AML-193 (cell line): Measurements from ENCODE around the gene ZNF195.
"Not testable (repeated sequence)": the region's sequence is repeated elsewhere in the genome, so short reads cannot be mapped to it uniquely, and the experiment has no call there.

Experiments
- DNase-seq, 2 experiments: peaks; one replicate each; lab custom pipeline; 2025; lab: John Stamatoyannopoulos, UW

ZNF195 gene

GRCh38 chr11:3402181-3402860, 23.4 kb upstream of the ZNF195 start:
- not testable (repeated sequence) for DNase-seq

- not testable (repeated sequence) for DNase-seq
Measured at GRCh38 chr11:3401052-3401451, 22.1 kb upstream of the ZNF195 start.

- not testable (repeated sequence) for DNase-seq
Measured at GRCh38 chr11:3398509-3398908, 19.6 kb upstream of the ZNF195 start.

GRCh38 chr11:3398106-3398505, 19.2 kb upstream of the ZNF195 start:
- not testable (repeated sequence) for DNase-seq

GRCh38 chr11:3397210-3397609, 18.3 kb upstream of the ZNF195 start:
- not testable (repeated sequence) for DNase-seq

- DNase-seq = not testable (repeated sequence)
Measured at GRCh38 chr11:3395468-3395867, 16.5 kb upstream of the ZNF195 start.

GRCh38 chr11:3394956-3395355, 16.0 kb upstream of the ZNF195 start:
- DNase-seq = not testable (repeated sequence)

DNA sequence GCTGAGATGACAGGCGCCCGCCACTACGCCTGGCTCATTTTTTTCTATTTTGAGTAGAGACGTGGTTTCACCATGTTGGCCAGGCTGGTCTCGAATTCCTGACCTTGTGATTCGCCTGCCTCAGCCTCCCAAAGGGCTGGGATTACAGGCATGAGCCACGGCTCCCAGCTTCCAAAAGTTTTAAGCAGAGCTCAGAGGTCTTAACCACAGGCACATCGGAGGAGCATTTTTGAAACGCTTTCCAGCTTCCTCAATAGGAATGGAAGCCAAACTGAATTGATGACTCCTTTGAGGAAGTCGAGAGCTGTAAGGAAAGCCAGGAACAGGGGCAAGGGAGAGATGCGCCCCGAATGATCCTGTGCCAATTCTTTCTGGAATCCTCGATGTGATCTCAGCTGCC, 14.5 kb upstream of the ZNF195 start:
- DNase-seq = not testable (repeated sequence)

- no peak for DNase-seq
Measured at GRCh38 chr11:3382613-3383285, 3.8 kb upstream of the ZNF195 start.

GRCh38 chr11:3381794-3382193, 2.8 kb upstream of the ZNF195 start:
- no peak for DNase-seq

DNA sequence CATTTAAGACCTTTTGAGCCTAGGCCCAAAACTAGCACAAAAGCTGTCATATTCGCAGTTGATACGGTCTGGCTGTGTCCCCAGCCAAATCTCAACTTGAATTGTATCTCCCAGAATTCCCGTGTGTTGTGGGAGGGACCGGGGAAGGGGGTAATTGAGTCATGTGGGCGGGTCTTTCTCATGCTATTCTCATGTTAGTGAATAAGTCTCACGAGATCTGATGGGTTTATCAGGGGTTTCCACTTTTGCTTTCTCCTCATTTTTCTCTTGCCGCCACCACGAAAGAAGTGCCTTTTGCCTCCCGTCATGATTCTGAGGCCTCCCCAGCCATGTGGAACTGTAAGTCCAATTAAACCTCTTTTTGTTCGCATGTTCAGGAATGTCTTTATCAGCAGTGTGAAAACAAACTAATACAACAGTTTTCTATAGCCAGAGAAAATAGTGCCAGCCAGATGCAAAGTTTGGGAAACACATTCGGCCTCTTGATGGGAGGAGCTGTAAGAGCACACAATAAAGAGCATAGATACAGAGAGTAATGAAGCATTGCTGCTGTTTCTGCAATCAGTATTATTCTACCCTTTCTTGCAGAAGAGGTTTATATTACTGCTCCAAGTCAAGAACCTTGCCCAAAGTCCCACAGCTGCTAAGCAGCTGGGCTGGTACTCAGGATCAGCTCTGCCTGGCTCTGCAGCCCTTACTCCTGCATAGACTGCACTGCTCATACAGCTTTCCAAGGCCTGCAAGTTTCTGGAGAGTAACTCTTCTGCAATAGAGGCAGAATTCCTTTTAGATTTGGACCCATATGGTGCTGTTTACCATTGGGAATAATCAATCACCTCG, 2.0 kb upstream of the ZNF195 start:
- DNase-seq = no peak

GRCh38 chr11:3375552-3375951, 3.4 kb downstream of the ZNF195 start:
- no peak for DNase-seq

DNA sequence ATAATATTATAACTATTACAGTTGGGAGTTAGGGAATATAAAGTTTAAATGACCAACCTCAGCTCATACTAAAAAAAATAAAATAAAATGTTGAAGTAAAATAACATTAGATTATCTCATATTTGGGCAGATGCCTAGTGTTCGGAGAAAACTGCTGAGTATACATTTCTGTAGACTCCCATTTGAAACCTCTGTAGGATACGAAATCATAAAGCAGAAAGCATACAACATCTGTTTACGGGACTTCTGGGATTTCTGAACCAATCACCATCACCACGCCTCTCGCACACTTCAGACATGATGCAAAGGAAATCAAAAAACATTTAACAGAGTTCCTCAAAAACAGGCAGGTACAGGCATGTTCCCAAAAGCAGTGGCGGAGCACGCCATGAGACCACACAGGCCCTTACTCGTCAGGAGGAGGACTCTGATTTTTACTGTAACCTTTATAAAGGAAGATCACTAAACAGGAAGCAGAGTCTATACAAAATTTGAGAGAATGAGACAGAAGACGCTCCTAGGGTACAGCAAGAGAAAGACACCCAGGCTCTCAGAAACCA, 8.6 kb downstream of the ZNF195 start:
- DNase-seq = no peak

GRCh38 chr11:3369366-3369765, 9.6 kb downstream of the ZNF195 start:
- DNase-seq = no peak

DNA sequence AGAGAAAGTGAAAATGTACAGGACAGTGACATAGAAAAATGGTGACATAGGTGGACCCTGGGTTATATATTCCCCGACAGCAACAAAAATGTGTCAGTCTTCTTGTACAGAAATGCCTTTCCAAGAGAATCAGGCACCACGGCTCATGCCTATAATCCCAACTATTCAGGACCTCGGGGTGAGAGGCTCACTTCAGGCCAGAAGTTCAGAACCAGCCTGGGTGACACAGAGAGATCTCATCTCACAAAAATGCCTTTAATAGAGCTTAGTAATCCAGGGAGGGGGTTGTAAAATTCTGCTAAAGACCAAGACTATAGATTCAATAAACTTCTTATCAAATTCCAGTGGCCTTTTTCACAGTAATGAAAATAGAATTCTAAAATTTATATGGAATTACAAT, 10.7 kb downstream of the ZNF195 start:
- no peak for DNase-seq

DNA sequence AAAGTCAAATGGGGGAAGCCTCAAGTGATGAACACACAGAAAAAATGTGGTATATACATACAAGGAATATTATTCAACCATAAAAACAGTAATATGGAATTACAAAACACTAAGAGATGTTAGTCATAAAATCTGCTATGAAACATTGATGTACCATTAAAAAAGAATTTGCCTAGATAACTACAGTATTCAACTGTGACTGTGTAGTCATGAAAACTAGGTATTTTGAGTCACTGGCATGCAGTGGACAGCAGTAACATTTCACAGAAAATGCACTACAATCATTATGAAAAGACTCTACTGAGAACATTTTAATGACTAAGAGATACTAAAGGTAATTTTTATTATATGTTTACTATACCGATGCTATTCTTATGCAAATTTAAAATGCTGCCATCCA, 11.7 kb downstream of the ZNF195 start:
- no peak for DNase-seq

- no peak for DNase-seq
Measured at GRCh38 chr11:3359092-3359824, 19.7 kb downstream of the ZNF195 start.

DNA sequence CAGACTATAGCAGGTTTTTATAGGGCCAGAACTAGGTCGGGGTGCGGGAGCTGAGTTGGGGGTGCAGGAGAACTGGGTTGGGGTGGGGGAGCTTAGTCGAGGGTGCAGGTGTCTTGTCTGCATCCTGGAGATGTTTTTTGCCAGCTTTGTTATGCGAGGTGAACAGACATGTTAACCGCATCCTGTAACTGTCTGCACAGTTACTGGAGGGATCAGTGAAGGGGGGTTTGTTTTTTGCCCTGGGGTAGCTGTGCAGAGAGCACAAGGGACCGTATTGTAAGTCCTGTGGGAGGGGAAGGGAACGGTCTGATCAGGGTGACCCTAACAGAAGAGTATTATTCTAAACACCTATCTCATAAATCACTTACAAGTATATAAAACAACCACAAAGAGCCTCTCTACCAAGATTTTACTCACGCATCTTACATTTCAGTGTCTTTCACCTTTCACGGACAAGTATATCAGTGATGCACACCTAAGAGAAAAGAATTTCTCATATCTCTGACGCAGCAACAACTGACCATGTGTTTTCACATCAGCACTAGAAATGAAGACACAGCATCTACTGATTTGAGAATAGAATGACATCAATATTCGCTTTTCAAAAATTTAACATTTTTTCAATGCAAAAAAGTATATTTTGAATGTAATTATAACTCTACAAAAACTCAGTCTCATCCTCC, 20.8 kb downstream of the ZNF195 start:
- no peak for DNase-seq

- DNase-seq = no peak
Measured at GRCh38 chr11:3357302-3357701, 21.6 kb downstream of the ZNF195 start.

DNA sequence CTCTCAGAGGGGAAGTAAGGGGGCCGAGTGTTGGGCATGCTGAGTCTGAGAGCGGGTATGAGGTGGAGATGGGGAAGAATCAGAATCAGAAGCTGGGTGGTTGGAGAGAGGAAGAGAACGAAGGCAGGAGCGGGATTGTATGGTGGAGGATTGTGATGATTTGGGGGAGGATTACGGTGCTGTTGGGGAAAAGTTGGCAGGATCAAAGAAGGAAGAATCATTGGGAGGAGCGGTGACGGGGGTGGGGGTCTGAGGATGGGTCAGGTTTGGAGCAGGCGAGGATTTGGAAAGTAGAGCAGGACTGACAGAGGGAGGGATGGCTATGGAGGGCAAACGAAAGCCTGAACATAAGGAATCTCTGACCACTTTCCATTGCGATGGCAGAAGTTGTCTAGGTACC, 22.1 kb downstream of the ZNF195 start:
- DNase-seq = no peak

GRCh38 chr11:3353066-3353465, 25.9 kb downstream of the ZNF195 start:
- DNase-seq = no peak
